RPMI7951 (cell line): ENCODE measurements around the gene CSAD. TPM values are rescaled to one million over a fixed set of nuclear protein-coding genes. Genes with fewer than 3 reads are reported as not detected.

ENCODE experiments used
- DNase-seq: peaks from one replicate; pipeline ENCODE4 v3.0.0-alpha.2; 2012; ENCODE audit warnings: low read depth
- total RNA-seq: library from RNA; depleted of rRNA; stranded (reverse); fragments of >200 nt; shearing (Covaris generic); gene quantifications from 2 replicates; pipeline ENCODE4 v1.2.3, GENCODE V29; 2014

The CSAD gene
- total RNA-seq, 1 experiment from 2014 or later, result 1.8 TPM

- DNase-seq, result no peak
Observed at GRCh38 chr12:53199700-53200099, 19.0 kb upstream of the CSAD start.

GRCh38 chr12:53198486-53199110, 17.9 kb upstream of the CSAD start:
- no peak for DNase-seq

DNA sequence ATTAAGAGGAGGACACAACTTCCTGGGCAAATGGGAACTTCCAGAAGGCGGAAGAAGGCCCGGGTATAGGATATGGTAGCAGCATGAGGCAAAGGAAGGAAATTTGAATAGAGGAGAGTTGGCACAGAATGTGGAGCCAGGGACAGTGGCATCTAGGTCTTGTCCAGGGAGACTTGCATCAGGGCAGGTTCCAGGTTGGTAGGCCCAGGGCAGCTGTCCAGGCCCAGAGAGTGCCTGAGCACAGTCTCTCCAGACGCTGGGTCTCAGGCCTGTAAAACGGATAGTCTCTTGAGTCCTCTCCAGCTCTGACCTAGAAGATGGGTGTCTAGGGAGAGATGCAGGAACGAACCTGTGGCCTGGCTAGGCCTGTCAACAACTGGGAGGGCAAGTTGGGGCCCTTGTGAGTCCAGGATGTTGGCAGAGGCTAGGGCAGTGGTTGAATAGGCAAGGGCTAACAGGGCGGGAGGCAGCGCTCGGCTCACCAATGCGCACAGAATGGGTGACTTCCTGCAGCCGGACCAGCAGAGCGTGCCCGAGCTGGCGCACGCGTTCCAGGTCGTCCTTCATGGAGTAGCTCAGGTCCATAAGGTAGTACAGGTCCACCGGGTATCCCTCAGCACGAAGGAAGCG, 16.4 kb upstream of the CSAD start:
- DNase-seq, result no peak

DNA sequence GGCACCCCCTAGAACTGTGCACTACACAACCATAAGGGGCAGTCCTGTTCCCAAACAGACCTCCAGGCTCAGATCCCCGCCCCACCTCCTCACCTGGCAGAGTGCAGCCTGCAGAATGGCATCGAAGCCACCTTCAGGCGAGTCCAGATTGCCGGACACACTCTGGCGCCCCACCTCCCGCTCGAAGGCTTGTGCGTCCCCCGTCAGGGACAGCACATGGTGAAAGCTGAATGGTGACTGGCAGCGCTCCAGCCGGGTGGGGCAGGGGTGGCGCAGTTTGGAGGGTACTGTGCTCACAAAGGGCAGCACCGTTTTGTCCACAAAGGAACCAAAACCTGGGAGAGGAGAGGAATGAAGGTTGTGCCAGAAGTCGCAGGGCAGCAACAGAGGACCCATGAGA, 15.8 kb upstream of the CSAD start:
- no peak for DNase-seq

DNA sequence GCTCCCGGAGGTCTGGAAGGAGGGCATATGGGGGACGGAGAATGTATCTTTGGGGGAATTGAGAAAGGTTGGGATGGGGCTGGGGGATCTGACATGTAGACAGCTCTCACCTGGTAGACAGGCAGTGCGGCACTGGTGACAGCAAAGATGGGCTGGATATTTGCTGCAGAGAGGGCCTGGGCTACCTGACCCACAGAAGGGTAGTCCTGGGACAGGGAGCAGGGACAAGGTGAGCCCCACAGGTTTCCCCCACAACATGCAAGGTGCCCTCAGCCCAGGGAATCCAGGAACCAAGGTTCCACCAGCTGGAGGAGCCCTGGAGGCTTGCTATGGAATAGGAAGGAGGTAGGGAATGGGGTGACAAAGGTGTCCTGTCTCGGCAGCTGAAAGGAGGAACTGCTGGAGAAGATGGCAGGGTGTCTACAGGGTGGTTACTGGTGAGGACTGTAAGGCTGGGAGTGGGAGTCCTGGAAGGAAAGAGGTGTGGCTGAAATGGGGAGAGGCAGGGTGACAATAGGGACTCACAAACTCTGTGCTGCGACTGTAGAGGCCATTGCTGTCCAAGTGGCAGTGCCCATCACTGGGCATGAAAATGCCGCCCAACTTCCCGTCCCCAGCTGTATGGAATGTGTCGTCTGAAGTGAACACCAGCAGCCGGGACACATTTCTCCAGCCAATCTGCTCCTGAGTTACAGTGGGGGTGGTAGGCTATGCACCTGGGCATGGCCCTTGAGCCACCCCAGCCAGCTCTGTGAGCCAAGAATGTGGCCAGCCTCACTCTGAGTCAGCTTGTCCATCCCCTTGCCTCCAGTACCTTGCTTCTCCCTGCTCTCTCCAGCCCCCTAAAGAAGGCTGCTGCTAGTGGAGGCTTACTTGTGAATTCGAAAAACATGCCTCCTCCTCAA, 15.0 kb upstream of the CSAD start:
- DNase-seq, result no peak

DNA sequence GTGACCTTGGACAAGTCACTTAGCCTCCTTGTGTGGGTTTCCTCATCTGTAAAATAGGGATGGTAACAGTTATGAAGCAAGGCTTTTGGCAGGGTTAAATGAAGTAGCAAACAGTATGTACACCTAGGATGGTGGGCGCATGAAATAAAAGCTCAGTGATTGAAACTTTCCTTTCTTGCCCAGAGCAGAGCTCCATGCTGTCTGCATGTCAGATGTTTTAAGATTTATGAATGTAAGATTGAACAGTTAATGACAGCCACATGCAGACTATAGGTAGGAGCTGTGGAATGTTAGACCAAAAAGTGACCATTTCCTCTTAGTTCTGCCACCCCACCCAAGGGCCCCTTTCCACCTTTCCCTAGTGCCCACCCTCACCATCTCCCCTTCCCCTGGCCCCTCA, 14.2 kb upstream of the CSAD start:
- no peak for DNase-seq

DNA sequence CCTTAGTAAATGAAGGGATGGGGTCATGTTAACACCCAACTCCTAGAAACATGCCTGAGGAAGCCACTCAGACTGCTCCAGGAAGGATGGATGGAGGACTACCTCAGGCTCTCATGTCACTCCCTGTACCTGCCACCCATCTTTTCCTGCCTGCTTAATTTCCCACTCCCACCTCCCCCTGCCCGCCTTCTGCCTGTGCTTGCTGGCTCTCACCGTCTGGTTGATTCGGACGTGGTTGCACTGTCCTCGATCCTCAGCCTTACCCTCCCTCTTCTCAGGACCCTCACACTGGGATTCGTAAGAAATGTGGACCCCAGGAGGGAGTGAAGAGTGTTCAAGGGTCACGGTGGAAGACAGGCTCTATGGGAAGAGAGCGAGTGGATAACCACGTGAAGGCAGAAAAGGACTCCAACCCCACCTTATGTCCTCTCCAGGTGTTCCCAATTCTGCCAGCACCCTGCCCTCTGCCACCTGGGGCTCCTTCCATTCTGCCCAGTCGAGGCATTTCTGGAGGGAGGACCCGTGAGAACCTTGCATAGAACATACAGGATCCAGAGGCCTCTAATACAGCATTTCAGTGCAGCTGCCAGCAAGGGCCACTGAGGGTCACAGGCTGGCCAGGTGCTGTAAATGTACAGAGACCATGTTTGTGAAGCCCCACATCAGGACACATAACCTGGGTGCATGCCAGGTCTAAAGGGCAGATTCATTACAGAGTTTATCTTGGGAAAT, 13.4 kb upstream of the CSAD start:
- no peak for DNase-seq

DNA sequence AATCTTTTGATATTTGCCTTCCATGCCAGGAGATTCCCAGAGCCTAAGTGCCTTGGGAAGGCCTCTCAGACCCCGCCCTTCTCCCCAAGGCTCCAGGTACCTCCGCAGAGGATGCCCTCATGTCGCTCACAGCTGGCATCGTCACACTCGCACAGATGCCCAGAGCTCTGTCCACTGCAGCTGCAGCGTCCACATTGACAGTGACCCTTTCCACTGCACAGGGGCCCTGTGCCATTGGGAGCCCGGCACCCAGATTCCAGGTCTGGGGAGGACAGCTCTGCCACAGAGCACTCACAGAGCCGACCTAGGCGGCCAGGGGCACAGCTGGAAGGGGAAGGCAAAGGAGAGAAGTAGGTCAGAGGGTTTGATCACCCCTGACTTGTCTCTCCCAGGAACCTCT, 12.3 kb upstream of the CSAD start:
- no peak for DNase-seq

- no peak for DNase-seq
Observed at GRCh38 chr12:53192531-53193021, 11.9 kb upstream of the CSAD start.

DNA sequence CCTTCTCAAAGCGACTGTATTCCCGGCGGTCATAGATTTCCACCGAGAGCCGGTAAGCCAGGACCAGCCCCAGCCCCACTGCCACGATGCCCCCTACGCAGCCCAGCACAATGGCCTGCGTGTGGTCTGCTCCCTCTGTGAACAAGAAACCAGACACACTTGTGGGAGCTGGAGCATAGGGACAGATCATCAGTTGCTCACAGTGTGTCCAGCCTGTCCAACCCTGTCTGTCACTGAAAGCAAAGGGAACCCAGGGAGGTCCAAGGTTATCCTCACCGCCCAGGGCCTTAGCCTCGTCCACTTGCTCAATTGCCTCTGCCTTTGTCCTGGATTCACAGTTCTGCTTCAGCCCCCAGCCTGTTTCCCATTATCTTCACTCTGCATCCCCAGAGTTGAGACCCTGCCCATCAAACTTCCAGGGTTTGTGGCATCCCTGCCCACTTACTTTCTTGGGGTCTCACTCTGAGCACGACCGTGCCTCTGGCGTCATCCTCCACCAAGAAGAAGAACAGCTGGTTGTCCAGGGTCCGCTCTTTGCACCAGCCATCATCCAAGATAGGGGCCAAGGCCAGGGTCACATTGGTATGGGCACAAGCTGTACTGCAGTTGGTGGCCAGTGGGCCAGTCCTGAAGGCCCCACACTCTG, 11.3 kb upstream of the CSAD start:
- no peak for DNase-seq

GRCh38 chr12:53191096-53191884, 10.6 kb upstream of the CSAD start:
- DNase-seq, result no peak

- peak; percentile 42 for DNase-seq
Observed at GRCh38 chr12:53190108-53190729, 9.5 kb upstream of the CSAD start.

DNA sequence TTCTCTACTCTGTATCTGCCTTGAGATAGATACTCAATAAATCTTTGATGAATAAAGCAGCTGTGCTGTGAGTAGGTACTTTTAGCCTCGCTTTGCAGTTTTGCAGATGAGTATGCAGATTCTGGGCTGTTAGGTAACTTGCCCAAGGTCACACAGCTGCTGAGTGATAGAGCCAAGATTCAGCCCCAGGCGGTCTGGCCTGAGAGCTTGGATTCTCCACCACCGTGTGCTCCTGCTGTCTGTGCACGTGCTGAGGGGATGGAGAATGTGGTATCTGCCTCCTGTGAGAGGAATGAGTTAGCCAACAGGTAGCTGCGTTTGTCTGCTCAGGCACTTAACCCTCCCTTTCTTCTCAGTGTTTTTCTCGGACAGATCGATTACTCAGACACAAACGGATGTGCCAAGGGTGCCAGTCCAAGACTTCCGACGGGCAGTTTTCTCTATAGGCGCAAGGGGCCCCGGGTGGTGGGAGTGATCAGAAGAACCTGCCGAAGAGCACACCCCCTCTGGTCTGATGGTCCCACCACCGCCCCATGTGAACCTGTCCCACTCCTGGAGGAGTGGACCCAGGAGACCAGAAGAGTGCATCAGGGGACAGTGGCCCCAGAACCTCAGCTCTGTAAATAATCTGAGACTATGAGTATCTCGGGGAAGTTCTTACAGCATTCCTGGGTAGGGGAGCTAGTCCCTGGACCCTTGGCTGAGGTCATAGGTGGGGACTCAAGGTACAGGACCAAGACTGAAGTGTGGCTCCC, 6.6 kb upstream of the CSAD start:
- DNase-seq, result no peak

DNA sequence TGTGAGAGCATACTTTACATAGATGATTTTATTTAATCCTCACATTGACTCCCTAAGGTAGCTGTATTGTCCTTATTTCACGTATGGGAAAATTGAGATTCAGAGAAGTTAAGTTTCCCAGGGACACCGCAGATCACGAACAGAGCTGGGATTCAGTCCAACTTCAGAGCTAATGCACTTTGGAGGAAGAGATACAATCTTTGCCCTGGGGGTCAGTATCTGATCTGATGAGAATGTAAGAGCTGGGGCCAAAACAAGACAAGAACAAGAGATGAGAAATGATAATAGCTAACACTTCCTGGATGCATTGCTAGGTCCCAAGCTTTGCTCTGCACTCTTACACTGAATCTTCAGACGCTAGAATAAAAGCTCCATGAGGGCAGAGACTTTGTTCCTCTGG, 6.0 kb upstream of the CSAD start:
- DNase-seq, result peak; percentile 67

GRCh38 chr12:53185582-53186153, 4.9 kb upstream of the CSAD start:
- DNase-seq, result no peak

DNA sequence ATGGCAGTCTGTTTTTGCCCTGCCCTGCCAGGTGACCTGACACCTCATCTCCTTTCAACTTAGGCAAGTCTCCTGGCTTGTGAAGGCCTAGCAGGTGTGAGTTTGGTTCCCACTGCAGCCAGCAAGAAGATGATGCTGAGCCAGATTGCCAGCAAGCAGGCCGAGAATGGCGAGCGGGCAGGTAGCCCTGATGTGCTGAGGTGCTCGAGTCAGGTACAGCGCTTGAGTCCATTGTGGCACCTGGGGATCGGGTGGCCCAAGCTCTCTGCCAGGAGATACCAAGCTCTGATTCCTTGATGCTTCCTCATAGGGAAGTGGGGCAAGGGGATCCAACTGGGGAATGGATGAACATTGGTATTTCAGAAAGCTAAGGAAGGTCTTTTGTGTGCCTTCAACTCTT, 4.1 kb upstream of the CSAD start:
- DNase-seq, result no peak

DNA sequence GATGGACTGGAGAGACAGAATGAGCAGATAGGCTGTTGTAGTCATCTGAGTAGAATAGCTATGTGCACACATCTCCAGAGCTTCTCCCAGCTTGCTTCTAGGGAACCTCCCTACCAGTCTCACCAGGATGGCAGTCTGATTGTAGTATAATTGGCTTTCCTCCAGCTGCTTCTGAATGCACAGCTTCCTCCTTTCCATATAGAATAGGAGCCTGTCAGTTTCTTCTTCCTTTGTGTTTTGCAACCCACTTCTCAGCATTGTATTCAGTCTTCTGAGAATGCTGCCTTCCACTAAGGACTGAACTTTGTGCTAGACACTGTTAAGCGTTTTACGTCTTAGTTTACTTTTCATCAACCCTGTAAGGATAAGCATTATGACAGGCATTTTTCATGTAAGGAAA, 2.2 kb upstream of the CSAD start:
- no peak for DNase-seq

DNA sequence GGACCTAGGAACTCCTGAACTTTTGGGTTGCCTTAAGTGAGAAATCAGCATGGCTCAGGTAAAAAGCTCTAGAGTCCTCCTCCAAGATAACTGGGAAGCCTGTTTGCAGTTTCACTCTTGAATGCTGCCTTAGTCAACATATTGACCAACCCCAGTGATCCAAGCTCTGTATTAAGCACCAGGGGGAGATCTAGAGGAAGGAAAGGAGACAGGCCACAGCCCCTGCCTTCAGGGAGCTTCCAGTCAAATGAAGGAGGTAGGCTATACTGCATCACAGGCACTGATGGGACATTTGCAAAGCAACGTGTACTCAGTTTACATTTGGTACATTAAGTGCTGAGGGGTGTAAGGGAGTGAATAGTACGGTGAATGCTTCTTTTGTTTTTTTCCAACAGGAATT, 1.2 kb upstream of the CSAD start:
- DNase-seq, result no peak
